T-helper 22 cell (primary cell): ENCODE data around the gene SLC4A1AP.
"Not testable (repeated sequence)": the region's sequence is repeated elsewhere in the genome, so short reads cannot be mapped to it uniquely, and the experiment has no call there.

Experiments used
- DNase-seq: peaks from one replicate; pipeline ENCODE4 v3.0.0-alpha.2; 2020; ENCODE audit warnings: low read depth

SLC4A1AP gene

DNA sequence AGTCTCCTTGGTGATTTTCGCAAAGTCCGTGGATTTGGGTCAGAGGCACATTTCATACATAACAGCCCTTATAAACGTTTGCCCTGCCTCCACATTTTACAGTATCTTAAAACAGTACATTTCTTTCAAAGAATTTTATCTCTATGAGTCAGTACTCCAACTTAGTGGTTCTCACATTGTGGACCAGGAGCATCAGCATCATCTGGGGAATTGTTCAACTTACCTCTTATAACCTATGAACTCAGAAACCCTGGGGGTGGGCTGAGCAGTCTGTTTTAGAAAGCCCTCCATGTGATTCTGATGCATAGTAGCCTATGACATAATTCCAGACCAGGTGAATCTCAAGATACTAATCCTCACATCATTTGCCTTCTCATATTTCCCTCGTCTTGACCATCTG, 12.6 kb upstream of the SLC4A1AP start:
- DNase-seq = no peak

DNA sequence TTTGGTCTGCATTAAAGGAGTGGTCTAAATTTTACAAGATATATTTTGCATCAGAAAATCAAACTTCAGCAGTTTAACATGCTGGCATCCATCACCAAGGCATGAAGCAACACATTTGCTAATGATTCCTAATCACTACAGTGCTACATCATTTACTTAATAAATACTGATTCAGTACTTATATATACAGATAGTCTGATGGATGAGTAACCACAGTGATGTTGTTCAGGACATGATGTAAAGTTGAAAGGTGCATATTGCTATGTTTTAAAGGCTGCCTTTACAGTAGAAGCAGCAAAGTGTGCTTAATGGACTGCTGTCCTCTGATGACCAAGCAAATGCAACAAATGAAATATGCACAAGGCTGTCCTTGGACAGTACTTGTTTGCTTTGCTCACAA, 11.3 kb upstream of the SLC4A1AP start:
- DNase-seq = no peak

DNA sequence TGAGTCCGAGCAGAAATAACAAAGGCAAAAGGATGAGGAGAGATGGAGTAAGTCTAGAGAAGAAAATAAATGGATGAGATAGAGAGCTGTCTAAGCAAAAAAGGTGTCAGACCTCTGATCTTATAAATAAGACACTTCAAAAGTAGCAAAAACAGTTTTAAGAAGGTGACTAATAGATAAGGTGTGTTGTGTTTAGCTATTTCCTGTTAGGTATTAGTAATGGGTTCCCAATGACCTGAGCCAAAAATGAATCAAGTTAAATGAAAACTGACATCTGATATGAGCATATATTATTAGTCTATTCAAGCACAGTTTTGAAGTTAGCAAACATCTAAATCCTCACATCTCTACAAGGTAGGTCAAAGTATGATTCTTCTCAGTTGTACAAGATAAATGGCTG, 10.9 kb upstream of the SLC4A1AP start:
- DNase-seq = no peak

DNA sequence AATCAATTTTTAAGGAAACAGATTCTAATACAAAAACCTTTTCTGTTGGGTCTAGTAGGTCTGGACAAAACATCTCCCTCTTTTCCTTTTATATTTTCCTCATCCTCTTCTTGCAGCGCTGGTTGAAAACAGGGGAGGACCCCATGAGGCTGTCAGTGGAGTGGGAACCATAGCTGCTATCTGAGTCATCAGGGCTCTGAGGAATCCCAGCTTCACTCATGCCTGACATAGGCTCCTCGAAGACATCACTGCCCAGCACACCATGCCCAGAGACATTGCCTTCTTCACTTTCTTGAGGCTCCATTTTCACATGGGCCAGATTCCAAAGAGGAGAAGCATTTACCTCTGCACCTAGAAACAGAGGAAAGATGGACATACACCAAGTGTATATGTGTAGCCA, 10.3 kb upstream of the SLC4A1AP start:
- DNase-seq = no peak

DNA sequence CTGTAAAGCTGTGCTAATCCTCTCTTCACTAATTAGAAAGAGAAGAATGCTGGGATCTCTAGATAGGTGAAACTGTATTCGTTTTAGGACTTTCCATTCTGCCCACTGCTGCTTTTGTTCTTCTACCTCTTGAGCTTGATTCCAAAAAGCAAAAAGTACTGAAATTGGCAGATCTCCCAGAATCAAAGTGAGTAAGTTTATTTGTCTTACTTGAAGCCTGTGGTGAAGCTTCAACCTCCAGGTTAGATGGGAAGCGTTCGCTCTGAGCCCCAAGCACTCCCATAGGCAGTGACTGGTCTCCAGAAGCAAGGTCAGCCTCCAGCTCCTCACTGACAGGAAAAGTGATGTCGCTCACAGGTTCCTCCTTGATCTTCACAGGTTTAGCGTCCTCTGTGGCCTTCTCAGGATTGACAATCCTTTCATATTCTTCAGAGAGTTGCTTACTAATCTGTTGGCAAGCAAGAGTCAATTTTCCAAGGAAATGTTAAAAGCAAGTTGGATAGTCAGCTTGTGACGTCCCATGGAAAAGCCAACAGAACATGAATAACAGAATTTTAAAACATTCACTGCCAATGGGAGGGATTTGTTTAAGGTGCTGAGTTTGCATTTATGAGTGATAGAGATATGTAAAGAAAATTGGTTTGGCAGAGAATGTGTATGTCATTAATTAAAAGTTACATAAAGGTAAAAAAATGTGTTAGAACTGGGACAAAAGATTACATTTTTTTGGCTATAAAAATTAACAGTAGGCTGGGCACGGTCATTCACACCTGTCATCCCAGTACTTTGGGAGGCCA, 8.3 kb upstream of the SLC4A1AP start:
- no peak for DNase-seq

DNA sequence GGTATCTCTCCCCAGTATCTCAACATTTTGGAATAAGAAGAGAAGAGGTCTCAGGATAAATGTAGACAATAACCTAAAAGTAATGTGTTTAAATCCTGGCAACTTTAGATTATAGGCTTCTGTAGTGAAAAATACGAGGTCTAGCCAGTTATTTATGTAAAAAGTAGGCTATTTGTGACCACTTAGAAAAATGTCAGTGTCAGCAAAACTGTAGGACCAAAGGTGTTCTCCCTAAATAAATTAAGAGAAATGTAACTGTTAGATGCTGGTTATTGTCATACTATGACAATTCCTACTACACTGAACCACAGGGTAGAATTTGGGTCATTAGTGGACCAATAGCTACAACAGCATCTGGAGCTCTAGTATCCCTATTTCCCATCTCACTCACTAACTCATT, 2.3 kb upstream of the SLC4A1AP start:
- DNase-seq = no peak

DNA sequence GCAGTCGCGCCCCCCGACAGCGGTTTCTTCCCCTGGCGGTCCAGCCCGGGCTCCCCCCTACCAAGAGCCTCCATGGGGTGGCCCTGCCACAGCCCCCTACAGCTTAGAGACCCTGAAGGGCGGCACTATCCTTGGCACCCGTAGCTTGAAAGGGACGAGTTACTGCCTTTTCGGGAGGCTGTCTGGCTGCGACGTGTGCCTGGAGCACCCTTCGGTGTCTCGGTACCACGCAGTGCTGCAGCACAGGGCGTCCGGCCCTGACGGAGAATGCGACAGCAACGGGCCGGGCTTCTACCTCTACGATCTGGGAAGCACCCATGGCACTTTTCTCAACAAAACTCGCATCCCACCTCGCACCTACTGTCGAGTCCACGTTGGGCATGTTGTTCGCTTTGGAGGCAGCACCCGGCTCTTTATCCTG, 475 bp downstream of the SLC4A1AP start:
- DNase-seq = no peak

DNA sequence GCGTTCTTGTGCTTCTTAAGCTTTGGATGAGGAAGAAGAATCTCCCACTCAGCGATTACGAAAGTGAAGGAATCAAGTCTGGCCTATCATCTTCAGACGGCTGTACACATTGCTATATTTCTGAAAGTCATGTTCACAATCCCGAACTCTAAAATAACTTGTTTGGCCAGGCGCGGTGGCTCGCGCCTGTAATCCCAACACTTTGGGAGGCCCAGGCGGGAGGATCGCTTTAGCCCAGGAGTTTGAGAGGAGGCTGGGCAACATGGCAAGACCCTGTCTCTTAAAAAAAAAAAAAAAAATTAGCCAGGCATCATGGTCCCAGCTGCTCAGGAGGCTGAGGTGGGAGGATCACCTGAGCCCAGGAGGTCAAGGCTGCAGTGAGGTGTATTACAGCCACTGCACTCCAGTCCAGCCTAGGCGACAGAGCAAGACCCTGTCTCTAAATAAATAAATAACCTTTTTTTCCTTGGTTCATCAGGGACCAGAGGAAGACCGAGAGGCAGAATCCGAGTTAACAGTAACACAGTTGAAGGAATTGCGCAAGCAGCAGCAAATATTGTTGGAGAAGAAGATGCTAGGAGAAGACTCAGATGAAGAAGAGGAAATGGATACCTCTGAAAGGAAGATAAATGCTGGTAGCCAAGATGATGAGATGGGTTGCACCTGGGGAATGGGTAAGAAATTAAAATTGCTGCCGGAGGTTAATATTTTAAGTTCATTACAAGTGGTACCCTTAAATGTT, 1.1 kb downstream of the SLC4A1AP start:
- no peak for DNase-seq

DNA sequence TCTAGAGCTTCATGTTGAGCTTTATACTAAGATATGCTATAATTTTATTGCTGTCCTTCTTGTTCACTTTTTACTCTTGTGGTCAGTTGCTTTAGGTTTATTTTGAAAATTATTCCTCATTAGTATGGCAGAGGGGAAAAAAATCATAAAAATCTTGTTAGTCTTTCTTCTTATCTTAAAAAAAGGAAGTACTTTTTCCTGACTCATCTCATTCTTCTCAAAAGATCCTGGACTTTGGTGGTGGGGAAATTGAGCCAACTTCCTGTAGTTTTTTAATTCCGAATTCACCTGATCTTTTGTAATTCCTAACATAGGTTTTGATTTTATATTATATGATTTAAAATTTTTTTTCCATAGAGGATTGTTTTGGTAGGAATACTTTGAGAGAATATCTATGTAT, 3.8 kb downstream of the SLC4A1AP start:
- no peak for DNase-seq

DNA sequence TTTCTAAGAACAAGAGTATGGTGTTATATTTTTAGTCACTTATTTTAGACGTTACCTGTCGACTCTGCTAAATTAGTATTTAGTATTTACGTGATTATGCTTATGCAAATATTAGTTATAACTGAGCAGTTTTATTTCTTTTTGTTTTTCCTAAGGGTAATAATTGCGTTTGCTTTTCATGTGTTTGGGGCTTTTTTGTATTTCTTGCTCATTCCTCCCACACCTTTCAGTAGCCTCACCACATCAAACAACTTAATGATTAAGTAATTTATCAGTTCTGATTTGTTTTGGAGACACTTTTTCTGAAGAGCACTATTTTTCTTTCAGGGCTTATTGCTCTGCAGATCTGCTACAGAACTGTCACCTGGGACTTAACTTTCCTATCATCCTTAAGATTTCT, 7.5 kb downstream of the SLC4A1AP start:
- DNase-seq = no peak

DNA sequence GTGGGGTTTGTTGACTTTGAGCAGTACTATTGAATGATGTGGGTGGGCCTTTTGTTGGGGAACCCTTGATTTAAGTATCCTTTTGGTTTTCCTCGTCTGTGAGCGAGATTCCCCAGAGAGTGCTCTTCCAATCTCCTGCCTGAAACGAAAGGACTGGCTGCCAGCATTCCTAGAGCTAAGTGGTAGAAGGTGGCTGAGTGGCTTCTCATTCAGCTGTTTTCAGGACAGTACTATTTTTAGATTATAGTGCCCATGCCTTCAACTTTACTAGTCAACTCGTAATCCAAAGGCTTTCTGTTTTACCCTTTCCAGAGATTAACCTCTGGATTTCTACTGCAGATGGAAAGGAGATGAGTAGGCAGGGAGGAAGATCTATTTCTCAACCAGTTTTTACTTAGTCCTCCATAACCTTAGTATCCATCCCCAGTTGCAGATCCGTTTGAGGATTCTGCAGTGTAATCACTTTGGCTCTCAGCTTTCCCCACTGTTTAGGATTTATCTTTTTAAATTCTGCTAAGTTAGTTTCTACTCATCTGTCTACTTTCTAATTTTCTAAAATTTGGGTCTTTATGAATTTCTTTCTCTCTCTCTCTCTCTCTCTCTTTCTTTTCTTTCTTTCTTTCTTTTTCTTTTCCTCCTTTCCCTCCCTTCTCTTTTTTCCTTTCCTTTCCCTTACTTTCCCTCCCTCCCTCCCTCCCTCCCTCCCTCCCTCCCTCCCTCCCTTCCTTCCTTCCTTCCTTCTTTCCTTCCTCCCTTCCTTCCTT, 9.2 kb downstream of the SLC4A1AP start:
- no peak for DNase-seq

DNA sequence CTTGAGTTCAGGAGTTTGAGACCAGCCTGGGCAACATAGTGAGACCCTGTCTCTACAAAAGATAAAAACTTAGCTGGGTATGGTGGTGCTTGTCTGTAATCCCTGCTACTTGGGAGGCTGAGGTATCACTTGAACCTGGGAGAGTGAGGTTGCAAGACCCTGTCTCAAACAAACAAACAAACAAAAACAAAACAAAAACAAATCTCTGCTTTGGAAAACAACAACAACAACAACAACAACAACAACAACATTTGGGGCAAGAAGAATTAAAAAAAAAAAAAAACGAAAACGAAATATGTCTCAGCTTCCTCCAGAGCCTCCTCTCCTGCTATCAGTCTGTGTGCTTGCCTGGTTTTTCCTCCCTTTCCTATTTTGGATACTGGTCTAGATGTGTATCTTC, 16.9 kb downstream of the SLC4A1AP start:
- no peak for DNase-seq

DNA sequence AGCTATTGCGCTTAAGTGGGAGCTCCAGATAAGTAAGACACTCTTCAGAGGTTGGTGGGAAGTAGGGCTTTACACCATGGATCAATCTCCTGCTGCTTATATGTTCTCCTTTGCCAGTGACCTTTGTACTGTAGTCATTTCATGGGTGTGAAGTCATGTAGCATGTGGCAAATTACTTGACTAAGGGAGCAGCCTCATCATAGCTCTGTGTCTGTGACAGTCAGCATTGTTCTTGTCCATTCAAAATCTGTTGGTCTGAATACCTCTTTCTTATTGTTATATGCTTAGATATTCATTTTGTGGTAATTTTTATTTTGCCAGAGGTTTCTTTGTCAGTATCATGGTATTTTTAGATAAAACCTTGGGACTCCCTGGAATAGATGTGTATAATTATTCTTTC, 18.2 kb downstream of the SLC4A1AP start:
- no peak for DNase-seq

DNA sequence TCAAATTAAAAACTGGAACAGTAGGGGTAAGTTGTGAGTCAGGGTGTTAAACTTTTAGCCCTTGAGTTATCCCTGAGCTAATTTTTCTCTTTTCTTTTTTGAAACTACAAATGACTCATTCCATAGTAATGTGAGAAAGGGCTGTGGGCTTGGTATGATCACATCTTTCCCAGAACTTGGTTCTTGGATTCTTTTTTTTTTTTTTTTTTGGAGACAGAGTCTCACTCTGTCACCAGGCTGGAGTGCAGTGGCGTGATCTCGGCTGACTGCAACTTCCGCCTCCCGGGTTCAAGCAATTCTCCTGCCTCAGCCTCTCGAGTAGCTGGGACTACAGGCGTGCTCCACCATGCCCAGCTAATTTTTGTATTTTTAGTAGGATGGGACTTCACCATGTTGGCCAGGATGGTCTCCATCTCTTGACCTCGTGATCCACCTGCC, 18.7 kb downstream of the SLC4A1AP start:
- DNase-seq = not testable (repeated sequence)

DNA sequence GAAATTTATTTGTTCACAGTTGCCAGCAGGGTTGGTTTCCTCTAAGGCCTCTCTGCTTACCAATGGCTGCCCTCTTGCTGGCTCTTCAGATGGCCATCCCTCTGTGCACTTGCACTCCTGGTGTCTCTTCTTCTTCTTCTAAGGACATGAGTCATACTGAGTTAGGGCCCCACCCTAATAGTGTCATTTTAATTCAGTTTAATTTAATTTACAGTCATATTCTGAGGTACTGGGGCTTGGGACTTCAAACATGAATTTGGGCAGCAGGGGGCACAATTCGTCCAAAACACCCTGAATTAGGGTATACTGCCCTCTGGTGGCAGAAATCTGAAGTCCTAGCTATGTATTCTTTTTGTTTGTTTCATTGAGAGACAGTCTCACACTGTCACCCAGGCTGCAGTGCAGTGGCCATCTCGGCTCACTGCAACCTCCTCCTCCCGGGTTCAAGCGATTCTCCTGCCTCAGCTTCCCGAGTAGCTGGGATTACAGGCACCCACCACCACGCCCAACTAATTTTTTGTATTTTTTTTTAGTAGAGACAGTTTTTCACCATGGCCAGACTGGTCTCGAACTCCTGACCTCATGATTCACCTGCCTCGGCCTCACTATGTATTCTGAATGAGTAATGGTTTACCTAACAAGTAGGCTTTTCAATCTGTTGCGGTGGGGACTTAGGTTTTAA, 19.8 kb downstream of the SLC4A1AP start:
- DNase-seq = peak; percentile 66

DNA sequence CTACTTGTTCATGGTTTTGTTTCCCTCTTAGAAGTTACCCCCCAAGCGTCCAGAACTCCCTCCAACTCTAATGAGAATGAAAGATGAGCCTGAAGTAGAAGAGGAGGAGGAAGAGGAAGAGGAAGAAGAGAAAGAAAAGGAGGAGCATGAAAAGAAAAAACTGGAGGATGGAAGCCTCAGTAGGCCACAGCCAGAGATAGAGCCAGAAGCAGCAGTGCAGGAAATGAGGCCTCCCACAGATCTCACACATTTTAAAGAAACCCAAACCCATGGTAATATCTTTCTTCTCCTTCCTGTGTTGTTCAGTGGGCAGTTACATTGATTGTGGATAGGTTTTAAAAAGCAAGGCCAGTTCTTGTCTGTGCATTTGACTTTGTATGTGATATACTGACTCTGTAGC, 21.3 kb downstream of the SLC4A1AP start:
- DNase-seq = not testable (repeated sequence)

DNA sequence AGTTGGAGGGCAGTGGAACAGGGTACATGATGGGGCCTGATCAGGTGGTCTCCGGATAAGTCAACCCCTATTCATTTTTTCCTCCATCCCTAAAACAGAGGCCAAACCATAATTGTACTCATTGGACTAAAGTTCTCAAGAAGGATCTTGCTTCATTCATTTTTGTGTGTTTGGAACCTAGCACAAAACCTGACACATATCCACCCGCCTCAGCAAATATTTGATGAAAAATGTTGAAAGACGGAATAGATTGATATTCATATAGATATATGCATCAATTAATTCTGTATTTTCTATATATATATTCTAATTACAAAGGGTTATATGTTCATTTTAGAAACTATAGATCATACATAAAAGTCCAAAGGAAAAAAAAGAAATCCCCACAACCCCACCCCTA, 21.9 kb downstream of the SLC4A1AP start:
- no peak for DNase-seq

DNA sequence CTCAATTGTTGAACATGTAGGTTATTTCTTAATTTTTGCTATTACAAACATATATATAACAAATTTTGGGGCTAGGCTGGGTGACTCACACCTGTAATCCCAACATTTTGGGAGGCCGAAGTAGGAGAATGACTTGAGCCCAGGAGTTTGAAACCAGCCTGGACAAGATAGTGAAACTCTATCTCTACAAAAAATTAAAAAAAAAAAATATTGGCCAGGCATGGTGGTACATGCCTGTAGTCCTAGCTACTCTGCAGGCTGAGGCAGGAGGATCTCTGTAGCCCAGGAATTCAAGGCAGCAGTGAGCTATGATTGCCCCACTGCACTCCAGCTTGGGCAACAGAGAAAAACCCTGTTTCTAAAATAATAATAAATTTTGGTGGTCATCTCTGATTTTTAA, 23.5 kb downstream of the SLC4A1AP start:
- no peak for DNase-seq

DNA sequence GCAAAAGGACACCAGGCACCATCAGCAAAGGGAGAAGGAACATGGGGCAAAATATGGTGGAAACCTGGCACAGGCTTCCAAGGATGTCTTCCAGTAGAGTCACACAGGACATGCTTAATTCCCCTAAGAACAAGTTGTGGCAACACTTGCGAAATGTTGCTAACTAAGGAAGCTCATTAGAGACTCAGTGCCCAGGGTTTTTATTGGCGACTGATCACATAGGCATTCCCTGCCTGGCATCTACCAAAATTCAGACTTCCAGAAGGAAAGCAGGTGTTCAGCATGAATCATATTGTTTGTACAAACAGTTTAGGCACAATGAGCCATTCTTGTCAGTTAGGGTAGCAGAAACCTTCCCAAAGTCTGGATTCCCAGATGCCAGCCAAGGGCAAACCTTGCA, 25.7 kb downstream of the SLC4A1AP start:
- no peak for DNase-seq

DNA sequence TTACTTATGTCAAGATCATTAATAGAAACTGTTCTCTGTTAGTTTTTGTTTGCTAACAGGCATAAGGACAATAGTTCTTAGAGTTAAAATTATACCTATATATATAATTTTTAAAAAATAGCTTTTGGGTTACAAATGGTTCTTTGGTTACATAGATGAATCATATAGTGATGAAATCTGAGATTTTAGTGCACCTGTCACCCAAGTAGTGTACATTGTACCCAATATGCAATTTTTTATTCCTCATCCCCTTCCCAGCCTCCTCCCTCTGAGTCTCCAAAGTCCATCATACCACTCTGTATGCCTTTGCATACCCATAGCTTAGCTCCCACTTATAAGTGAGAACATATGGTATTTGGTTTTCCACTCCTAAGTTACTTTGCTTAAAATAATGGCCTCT, 26.4 kb downstream of the SLC4A1AP start:
- DNase-seq = no peak

DNA sequence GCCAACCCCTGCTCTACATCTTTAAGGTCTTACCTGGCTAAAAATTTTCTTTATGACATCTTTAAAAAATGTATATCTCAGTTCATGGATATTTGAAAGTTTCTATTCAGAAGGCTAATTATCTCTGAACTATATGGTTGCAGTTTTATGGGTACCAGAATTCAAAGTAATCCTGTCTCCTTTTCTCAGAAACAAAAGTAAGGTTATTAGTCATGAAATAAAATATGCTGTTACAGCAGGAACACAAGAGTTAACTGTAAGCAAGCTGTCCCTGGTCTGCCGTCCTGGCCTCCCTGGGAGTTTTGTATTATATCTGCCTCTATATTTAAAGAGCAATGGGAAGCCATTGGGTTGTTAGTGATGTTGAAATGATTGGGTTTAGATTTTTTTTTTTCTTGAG, 34.0 kb downstream of the SLC4A1AP start:
- no peak for DNase-seq

DNA sequence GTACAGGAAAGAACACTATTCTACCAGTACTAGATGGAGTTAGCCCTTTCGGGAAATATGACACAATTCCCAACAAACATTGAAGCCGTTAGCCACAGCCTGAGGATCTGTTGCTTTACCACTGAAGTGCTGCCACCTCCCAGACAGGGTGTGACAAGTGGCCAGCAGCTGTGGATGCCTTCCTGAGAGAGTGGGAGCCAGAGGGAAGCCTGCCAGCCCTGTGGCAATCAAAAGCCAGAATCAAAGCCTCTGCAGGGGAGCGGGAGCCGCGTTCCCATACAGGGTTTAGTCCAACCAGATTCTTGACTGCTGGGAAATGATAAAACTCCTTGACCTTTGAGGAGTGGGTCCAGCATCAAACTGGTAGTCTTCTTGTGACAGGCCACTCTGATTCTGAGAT, 38.0 kb downstream of the SLC4A1AP start:
- no peak for DNase-seq
